DMS153 treated with DMSO at 0.1 percent for 48 hours (cell line): ENCODE measurements around the gene CTBP2.

ENCODE experiments used
- DNase-seq: peaks from one replicate; lab custom pipeline; 2025; ENCODE audit not compliant: unreplicated experiment; lab: John Stamatoyannopoulos, UW

The CTBP2 gene

DNA sequence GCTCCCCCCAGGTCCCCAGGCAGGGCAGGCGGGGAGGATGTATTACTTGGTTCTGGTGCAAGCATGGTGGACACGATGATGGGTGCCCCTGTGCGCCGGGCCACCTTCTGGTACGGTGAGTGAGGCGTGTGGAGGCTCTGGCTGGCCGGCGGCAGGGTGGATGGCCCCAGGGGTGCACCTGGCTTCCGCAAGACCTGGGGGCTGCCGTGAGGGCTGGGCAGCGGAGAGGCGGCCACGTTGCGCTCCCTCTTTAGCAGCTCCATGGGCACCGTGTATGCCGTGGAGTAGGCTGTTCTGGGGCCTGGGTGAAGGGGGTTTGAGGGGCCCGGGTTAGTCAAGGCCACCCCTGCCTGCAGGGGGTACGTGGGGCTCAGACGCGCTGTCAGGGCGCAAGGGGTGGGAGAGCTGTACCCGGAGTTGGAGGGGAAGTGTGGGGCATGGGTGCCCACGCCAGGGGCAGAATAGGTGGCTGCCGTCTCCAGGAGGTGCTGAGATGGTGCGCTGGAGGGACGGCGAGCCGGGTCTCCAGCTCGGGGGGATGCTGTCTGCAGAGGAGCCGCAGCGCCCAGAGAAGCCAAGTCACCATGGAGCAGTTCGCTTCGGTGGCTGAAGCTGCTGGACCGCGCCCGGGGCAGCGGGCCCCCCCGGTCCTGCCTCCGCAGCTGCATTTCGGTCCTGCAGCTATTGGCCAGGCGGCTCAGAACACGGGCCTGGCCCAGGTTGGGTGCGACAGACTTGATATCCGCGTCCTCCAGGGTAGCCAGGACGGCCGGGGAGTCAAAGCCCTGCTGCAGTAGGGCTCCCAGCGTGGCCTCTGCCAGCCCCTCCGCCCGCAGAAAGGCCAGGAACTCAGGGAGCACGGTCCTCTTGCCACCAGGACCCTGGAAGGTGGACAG, 134.1 kb downstream of the CTBP2 start:
- DNase-seq, result no peak

DNA sequence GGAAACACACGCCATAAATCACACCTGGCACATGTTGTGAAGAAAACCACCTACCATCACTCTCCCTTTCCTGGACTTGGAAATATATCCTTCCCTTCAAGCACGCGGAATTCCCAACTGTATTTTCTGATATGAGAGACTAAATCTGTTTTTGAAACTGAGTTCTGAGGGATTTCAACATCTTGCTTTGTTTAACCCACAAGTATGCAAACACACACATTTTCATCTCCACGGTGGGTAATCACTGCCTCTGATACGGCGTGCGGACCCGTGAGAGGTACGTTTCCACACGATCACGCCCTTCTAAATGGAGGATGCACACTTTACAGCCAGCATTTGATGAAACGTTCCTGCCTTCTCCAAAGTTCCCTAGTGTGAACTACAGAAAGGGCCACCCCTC, 135.0 kb downstream of the CTBP2 start:
- no peak for DNase-seq

DNA sequence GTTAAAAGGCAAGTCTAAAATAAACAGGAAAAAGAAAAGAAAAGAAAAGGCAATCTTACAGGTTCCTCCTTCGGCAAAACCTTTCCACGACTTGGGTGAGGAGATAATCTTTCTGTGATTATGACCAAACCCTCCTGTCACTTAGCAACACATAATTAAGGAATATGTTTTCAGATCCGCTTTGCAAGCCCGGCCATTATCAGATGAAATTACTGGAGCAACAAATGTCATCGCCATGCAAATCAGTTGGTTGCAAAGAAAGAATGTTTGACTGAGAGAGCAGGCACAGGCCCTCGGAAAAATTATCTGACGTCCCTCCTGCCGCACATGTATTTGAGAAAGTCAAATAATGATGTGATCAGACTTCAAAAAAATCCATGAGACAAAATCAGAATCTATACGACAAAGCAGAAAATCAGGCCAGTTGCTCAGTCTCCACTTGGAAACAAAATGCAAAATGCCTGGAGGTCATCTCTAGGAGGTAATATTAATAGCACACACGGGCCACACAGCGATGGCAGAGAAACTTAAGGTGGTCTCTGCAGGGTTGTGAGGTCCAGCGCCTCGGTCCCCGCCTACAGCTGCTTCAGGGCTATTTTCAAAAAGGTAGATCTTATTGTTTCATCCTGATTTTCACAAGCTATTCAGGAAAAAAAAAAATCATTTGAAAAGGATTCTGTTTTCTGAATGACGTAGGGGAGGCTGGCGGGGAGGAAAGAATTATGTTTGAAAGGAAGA, 135.7 kb downstream of the CTBP2 start:
- peak; percentile 79 for DNase-seq

DNA sequence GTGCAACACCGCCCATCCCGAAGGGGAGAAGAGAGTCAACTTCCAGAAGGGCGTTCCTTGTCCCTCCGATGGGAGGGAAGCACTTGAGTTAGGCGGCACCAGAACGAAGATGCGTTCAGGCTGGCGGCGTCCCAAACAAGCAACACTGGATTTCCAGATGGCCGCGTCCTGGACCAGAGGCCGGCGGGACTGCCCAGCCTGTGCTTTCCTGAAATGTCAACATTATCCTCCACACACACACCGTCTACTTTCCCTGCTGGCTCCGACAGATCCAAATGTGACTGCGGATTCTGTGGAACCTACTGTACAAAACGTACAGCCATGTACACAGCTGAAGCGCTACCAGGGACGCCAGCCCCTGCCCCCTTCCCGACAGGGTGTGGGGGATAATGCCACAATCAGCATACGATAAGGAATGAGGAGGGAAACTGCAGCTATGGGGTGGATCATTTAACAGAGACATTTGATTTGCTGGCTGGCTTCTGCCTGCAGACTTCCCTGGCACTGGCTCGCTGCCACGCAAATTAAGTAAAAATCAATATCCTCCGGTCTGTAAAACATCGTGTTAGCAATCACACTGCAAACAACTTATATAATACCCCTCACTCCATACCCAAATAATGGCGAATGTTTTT, 136.4 kb downstream of the CTBP2 start:
- DNase-seq, result peak; percentile 79

DNA sequence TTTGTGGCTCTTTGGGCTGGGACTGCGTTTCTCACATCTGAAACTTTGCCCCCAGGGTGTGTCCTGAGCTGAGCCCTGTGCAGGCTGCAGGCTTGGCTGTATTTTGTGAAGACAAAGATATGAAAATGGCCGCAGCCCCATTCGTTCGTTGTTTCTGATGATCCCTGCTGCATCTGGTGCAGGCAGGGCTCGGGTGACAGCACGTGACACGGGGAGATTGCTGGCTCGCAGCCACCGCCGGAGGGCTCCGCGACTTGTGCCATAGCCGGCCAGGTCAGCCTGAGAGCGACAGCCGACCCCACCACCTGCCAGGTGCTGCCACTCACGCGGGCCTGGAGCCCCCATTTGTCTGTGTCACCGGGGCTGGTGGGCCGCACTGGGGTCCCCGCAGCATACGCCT, 137.1 kb downstream of the CTBP2 start:
- peak; percentile 38 for DNase-seq

DNA sequence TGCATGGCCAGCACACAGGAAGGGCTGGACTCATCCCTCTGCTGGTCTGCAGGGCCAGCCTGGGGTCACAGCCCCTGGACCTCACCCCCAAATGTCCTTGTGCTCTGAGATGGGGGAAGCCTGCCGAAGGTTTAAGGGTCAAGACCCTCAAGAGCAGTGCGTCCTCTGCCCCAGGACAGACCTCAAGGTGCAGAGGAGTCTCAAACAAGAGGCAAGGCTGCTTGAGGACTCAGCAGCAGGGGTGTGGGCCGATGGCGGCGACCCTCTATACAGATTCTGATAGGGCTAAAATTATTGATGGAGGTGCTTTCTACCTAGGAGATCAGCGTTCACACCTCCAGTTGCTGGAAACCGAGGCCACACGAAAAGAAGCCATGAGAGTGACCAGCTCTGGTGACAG, 137.7 kb downstream of the CTBP2 start:
- no peak for DNase-seq

DNA sequence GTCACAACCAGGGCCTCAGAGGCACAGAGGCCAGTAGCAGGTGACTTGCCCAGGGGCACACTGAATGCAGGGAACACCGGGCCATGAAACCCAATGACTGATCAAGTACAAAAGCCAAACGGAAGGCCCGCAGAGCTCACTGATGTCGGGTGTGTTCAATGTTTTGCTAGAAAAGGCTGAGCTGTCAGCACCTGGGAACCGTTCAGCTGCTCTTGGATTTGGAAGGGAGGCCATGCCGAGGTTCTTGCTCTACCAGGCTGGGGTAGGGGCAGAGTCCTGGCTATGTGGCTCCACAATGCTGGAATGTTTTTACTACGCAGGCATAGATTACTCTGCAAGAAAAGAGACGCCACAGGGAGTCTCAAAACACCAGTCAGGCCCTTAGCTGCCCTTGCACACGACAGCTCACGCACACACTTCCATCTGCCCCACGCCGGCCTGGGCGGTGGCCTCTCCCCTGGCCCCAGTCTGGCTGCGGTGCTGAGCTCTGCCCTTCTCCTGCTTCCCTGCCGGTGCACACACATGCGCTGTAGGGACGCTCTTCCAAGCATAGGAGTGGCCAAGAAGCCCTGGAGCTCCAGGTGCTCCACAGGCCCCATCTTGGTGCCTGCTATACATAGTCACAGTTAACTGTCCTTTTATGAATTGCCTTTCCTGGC, 138.5 kb downstream of the CTBP2 start:
- DNase-seq, result no peak

DNA sequence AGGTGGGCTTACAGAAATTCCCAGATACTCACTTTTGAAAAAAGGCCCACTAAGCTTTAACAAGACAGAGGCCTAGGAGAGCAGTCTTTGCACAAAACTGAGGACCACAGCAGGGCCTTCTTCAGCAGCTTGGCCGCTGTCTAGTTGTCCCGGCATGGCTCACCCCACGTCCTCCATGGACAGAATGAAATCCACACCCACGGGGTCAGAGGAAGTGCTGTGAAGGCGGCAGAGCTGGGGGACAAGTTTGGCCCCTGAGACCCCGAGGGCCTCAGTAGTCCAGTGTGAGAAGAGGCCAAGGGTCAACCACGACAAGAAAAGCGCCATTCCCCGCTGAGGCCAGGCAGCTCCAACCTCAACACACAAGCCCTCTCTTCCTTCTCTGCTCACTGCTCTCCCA, 139.5 kb downstream of the CTBP2 start:
- no peak for DNase-seq

DNA sequence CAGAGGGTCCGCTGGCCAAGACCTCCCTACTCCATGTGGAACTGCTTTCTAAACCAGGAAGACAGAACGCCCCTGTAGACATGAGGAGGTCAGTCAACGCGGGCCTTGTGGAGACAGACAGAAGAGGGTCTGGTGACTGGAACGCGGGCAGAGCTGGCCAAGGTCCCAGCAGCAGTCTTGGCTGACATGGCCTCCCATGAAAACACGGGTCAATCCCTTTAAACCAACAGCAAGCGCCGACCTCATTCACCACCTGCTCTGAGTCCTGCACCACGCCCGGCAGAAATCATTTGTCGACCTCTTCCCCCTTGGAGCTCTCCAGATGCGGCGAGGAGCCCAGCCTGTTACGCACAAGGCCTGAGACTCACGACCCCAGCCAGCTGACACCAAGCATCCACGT, 140.0 kb downstream of the CTBP2 start:
- DNase-seq, result no peak

DNA sequence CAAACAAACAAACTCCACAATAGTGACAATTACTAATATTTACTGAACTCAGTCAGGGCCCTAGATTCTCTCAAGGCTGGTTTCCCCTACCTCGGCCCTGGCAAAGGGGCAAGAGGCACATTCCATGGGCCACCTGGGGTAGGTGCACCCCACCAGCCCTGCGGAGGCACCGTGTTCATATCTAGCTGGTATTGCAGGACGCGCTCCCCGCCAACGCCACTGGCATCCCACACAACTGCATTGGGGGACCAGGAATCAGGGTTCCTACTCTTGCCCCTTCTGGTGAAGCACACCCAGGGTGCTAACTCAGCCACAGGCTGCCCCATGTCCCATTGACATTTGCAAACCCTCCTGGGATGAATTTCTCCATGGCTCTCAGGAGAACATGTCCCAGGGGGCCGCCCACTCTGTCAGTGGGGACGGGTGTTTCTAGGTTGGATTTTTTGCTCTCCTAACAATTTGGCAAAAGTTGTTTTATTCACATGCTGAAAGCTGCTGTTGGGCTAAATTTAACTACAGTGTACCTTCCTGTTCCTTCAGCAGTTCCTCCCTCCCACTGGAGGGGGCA, 141.7 kb downstream of the CTBP2 start:
- no peak for DNase-seq

DNA sequence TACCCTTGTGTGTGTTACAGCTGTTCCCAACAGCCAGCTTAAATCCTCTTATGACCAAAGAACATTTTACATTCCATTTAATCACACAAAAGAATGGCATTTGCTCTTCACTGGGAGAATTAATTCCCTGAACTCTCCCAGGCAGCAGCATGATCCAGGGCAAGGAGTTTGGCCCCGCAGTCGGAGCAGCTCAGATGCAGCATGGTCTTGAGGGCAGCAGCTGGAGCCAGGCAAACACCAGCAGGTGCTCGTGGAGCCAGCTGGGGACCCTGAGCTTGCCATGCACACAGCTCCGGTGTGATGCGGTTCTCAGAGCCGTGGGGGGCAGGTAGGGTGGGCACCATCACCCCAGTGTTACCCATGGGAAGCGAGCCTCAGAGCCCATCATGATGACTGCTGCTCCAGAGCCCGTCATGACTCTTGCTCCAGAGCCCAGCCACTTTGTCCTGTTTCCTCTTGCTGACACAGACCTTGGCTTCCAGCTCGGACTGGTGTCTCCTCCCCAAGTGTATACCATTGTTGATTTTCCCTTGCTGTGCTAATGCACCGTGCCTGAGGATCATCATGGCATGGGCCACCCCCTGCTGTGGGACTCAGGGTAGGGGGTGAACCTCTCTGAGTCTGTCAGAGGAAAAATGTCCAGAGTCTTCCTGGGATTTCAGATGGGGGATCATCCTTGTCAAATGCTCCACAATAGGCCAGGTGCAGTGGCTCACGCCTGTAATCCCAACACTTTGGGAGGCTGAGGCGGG, 142.6 kb downstream of the CTBP2 start:
- DNase-seq, result no peak

DNA sequence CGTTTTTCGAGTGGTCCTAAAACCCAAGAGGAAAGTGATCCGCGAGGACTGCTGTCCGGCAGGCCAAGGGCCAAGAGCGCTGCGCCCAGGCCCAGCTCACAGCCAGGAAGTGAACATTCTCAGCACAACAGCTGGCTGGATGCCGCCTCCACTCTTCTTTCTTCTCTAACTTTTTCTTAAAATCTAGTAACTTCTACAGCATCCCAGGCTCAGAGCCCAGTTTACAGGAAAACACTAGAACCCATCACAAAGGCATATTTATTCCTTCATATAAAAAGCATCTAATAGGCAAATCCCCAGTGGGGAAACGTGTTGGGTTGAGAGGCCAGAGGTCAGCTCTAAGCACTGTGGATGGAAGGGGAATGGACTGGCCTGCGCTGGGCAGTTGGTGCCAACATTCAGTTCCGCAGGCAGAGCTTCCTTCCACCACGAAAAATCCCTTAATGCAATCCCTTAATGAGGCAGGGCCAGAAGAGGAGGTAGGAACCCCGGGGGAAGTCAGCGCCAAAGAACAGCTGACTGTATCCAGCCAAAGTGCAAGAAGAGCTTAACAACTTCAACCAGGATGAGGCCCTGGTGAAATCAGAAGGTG, 143.7 kb downstream of the CTBP2 start:
- DNase-seq, result no peak

DNA sequence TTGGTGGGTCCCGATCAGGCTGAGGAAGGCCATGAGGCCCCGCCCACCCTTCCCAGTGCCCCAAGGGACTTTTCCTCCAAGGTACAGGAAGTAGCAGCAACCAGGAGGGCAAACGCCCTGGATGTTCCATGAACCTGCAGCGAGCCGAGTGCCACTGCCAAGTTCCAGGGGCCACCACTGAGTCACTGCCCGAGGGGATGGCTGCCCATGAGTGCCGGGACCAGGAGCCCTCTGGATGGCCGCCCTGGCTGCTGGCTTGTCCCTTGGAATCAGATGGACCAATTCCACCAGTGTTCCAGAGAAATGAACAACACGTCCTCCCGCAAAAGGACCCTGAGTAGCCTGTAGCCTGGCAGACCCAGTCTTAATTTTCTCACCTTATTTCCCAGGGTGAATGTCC, 144.2 kb downstream of the CTBP2 start:
- no peak for DNase-seq

DNA sequence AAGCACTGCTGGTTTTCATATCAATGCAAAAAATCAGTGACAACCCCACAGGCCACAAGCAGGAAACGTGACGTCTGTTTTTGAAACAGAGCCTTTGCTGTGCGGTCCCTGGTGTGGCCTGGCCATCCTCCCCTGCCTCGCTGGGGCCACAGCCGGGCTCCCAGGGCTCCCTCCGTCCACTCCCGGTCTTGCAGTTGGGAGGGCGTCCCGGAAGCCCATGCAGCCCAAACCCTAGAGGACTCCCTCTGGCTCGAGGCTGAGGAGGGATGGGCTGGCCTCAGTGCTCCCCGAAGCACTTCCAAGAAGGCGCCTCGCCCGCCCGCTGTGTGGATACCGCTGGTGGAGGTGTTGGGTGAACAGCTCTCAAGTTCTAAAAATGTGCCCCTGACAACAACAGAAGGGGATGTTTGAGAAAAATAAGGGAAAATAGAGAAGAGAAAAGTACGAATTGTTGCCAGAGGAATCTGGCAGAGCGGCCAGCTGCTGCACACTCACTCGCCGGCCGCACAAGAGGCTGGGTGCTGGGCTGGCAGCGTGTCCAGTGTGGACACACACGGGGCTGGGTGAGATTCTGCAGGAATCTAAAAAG, 144.9 kb downstream of the CTBP2 start:
- DNase-seq, result no peak

DNA sequence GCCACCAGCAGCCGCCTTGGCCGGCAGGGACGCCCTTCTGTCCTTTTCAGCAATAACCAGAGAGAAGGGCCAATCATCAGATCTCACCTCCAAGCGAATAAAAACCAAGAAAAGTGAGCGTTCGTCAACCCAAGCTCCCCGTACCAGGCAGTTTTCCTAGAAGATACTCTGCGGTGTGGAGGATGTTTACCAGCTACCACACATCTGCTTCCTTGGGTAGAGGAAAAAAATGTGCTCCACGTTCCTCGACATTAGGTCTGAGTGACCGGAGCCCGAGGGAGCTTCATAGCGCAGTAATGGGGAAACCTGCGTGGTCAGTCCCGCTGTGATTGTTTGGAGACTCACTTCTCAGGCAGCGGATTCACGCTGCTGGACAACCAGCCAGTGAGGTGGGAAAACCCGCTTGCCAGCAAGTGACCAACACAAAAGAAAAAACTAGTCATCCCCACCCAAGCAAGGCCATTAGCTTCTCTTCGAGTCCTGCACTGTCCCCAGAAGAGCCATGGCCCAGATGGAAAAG, 145.5 kb downstream of the CTBP2 start:
- no peak for DNase-seq

DNA sequence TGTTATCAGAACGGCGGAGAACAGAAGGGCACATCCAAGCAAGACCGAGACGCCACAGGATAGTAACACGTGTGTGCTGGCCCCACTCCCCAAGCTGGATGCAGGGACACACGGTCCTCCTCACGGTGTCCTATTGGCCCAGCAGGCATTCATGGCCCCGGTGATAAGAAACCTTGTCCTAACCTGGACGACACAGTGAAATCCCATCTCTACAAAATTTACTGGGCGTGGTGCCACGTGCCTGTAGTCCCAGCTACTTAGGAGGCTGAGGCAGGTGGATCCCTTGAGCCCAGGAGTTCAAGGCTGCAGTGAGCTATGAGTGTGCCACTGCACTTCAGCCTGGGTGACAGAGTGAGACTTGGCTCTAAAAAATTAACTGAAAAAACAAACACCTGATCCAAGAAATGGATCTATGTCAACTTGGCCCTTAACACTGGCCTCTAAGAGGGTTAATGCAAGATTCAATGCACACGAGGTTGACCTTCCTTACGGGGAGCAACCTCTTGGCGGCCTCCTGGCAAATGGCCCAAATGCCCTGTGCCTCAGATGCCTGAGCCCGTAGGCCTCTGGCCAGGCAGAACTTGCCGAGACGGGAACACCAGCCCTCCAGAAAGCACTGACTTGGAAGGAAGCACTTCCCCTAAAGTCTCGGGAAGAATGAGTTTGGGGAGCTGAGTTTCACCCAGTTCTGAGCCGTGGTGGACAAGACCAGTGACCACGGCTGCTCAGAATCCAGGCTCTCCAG, 146.1 kb downstream of the CTBP2 start:
- no peak for DNase-seq

DNA sequence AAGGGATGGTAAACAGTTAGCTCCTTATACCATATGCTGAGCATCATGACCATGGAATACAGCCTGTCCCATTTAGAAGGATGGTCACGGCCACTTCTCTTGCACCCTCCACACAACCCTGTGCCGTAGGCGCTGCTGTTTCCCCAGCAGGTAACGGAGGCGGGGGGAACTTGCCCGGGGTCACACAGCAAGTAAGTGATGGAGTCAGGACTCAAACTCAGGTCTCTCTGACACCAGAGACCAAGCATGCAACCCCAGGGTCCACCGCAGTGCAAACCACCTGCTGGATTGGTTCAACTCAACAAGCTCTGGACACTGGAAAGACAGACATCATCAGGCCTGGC, 146.9 kb downstream of the CTBP2 start:
- DNase-seq, result no peak

DNA sequence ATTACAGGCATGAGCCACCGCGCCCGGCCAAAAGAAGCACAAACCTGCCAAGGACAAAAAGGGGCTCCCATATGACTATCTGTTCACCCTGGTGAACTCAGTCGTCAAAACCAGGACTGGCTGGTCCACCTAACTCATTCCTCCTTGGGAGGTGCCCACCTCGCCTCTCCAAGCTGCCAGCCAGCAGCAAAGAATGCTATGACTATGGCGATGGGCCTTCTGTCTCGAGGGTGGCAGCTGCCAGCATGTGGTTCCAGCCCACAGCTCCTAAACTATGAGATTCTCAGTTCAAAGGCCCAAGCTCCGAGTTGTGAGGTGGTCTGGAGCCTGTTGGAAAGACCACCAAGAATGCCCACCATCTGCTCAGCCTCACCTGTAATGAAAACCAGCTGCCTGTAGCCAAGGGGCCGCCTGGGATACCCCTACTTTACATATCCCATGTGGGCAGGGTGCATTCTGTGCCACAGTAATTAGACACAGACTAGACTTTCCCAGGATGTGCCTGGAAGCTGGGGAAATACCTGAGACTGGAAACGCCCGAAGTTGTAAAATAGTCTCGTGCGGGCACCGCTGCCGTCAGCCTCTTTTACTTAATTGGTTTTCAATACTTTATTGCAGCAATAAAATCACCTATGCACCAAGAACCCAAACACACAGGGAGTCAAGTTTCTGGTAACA, 147.4 kb downstream of the CTBP2 start:
- DNase-seq, result no peak
